ENCODE data around the gene DIP2C.

GRCh38 chr10:343231-344220 lies 345.9 kb downstream of the DIP2C start:
- TF ChIP-seq EZH2 (IDR thresholded peaks at IDR 0.05): no peak
- no peak for TF ChIP-seq CTCF (IDR thresholded peaks at IDR 0.05)
- no peak for TF ChIP-seq EZH2phosphoT487 (IDR thresholded peaks at IDR 0.05)

Data from neural progenitor cell (in vitro differentiated cells).